Activated naive CD8-positive, alpha-beta T cell treated with anti-CD3 and anti-CD28 coated beads, Interleukin-2, amount 50 U/mL, for 16 hours (primary cell): ENCODE results near the gene TIMP2.
"Not testable (repeated sequence)": the region's sequence is repeated elsewhere in the genome, so short reads cannot be mapped to it uniquely, and the experiment has no call there.

Experiments used
- DNase-seq: peaks from one replicate; pipeline ENCODE4 v3.0.0-alpha.2; 2020; ENCODE audit warnings: low read depth, low spot score

Gene TIMP2

GRCh38 chr17:78890498-78890897, 34.7 kb downstream of the TIMP2 start:
- DNase-seq = peak; percentile 14

- DNase-seq = not testable (repeated sequence)
These were observed 35.1 kb downstream of the TIMP2 start for GRCh38 chr17:78890096-78890495.

DNA sequence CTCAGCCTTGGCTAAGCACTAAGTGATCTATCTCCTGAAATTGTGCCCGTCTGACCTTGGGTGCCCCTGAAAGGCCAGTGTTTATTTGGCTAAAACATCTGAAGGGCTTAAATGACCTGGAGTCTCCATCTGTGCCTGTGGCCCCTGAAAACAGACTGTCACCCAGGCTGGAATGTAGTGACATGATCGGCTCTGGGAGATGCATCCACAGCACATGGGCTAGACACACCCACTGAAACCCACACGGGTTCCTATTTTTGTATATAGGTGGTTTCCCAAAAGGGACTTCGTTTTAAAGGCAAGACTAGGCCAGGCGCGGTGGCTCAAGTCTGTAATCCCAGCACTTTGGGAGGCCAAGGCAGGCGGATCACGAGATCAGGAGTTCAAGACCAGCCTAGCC, 35.7 kb downstream of the TIMP2 start:
- no peak for DNase-seq

- DNase-seq = no peak
These were observed 36.2 kb downstream of the TIMP2 start for GRCh38 chr17:78888941-78889518.

DNA sequence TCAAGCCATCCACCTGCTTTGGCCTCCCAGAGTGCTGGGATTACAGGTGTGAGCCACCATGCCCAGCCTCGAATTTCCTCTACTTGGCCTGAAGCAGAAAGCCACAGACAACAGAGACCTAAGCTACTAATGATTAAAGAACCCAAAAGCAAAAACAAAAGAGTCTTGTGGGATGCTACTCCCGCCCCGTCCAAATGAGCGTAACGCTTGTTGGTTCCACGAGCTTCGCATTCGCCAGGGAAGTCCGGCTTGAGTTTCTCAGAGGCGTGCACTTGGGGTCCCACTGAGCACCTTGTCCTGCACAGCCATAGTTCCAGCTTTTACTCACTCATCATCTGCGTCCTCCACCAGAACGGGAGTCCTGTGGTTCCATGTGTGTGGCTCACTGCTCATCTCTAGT, 38.2 kb downstream of the TIMP2 start:
- no peak for DNase-seq

GRCh38 chr17:78885956-78886355, 39.2 kb downstream of the TIMP2 start:
- DNase-seq = no peak

GRCh38 chr17:78884876-78885667, 40.1 kb downstream of the TIMP2 start:
- DNase-seq = no peak

GRCh38 chr17:78884148-78884825, 40.9 kb downstream of the TIMP2 start:
- no peak for DNase-seq

DNA sequence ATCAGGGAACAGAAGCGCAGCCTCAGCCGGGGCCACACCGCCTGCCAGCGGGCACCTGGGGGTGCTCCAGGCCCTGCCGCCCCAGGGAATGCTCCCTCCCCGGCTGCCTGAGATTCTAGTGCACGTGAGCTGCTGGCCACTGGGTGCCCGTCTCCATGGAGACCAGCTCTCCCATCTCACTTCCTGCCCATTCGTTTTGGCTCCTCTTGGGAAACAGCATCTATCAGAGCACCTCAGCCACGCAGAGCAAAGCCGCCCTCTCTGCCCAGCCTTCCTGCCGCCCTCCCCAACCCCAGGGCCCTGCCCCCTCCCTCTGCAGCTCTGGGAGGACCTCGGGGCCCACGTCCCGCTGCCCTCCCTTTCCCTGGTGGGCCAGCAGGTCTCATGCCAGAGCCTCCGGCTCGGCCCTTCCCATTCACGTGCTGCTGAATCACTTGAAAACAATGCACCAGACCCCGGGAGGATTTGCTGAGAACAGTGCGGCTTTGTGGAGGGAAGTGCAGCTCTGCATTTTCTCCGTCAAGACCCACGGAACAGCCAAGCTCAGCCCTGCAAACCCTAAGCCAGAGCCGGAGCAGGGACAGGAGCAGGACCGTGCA, 41.6 kb downstream of the TIMP2 start:
- no peak for DNase-seq

DNA sequence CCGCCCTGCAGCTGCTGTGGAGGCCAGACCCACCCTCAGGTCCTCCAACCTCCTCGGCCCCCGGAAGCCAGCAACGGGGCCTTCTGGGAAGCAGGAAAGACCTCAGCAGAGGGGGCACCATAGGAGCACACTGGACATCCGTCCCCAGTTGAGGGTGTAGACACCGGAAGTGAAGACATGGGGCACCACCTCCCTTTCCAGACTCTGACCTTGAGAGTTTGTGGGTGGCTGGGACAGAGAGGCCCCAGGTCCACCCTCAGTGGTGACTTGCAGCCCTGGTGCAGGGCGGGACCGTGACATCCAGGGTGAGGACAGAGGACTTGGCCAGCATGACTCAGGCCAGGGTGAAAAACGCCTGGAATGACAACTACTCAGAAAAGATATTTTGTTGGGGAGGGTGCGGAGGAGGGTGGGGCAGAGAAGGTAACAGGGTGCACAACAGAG, 42.1 kb downstream of the TIMP2 start:
- DNase-seq = no peak

DNA sequence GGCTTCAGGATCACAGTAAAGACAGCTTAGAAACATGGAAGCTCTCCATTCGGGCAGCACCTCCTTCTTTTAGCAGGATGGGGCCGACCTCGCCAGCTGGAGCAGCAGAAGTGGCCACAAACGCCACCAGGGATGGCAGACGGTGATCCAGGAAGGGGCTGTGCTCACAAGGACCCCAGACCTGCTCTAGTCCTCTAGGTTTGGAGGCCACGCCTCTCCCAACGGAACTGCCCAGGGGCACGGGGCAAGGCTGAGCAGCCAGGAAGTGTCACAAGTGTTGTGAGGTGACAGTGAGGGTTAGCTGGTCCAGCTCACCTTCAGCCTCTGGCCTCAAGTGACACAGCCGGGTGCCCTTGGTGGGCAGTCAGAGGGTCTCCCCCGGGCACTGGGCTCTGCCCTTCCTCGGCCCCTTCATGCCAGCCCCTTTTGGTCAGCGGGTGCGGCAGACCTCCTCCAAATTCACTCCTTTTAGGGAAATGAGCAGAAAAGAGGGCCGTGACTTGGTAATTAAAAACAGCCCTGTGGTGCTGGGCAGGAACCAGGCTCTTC, 42.6 kb downstream of the TIMP2 start:
- no peak for DNase-seq

GRCh38 chr17:78879635-78880186, 45.5 kb downstream of the TIMP2 start:
- no peak for DNase-seq

DNA sequence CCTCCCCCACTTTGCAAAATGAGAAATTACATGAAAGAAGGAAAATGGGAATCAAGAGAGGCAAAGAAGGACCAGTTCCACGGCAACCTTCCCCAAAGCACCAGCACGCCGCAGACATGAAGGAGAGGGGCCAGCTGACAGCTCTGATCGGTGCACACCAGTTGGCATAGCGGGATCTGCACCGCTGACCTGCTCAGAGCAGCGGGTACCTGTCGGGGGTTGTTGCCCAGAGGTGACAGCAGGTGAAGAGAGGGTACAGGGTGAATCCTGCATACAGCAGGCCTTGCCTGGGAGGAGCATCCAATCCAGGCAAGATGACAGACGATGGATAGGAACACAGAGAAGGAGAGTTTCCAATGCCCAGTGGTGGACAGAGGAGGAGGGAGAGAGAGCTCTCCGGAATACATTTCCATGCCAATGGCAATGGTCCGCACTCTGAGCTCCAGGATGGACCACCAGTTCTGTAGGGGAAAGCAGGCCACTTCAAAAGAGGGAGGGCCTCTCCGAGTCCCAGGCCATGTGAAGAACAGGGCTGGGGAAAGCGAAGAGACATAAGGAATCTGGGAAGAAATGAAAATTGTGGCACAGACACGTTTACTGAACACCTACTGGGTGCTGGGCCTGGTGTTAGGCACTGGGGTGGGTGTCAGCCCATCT, 46.2 kb downstream of the TIMP2 start:
- no peak for DNase-seq

DNA sequence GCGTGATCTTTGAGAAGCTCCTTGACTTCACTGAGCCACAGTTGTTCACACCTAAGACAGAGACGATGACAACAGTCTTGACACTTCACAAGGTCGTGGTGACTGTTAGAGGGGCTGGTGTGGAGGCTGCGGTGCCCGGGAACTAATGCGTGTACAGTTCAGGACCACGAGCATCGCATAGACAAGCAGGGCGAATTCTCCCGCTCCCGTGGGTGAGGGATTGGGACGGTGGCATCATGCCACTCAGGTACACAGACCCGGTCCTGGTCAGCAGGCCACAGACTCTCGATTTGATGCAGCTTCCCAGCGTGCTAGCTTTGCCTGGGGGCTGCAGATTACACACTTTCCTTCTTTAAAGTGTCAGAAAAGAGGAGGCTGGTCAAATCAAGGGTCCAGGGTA, 46.9 kb downstream of the TIMP2 start:
- DNase-seq = no peak

DNA sequence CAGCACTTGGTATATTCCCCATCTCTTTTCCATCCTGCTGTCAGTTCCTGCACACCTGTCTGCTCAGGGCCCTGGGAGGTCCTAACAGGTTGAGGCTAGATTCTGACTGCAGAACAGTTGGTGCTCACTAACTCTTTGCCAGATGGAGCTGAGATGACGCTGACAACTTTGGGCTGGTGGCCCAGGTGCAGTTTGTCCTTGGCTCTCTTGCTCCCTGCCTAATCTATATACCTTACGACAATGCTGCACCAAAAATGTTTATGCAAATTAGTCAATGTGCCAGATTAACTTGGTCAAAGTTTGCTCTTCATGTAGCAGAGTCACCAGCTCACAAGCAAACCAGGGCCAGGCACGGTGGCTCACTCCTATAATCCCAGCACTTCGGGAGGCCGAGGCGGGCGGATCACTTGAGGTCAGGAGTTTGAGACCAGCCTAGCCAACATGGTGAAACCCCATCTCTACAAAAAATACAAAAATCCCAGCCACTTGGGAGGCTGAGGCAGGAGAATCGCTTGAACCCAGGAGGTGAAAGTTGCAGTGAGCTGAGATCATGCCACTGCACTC, 48.2 kb downstream of the TIMP2 start:
- not testable (repeated sequence) for DNase-seq

DNA sequence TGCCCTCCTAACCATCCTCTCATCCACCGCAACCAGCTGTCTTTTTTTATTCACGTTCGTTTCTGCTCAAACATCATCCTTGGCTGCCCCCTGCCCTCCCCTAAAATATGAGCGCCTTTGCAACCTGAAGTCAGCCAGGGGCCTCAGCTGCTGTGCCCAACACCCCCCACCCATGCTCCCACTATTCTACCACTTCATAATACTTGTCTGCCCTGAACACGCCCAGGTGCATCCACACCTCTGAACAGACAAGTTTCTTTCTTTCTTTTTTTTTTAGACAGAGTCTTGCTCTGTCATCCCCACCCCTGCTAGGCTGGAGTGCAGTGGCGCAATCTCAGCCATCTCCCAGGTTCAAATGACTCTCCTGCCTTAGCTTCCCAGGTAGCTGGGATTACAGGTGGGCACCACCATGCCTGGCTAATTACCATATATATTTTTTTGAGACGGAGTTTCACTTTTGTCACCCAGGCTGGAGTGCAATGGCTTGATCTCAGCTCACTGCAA, 49.0 kb downstream of the TIMP2 start:
- no peak for DNase-seq

GRCh38 chr17:78875363-78876093, 49.7 kb downstream of the TIMP2 start:
- no peak for DNase-seq

- no peak for DNase-seq
These were observed 51.5 kb downstream of the TIMP2 start for GRCh38 chr17:78873519-78874340.

DNA sequence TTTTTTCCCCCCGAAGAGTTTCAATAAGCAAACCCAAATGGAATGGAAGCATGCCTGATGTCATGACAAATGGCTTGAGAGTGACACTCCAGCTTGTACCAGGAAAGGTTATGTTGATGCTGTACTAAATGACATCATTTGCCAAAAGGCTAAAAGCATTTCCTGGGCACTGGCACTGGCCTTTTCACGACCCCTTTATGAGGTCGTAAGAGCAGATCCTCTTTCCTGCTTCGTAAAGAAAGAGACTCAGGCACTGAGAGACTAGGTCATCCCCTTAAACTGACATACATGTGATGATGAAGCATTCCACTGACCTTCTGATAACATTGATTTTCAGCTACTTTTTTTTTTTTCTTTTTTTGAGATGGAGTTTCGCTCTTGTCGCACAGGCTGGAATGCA, 52.7 kb downstream of the TIMP2 start:
- DNase-seq = no peak
